Measurements from ENCODE around the gene FYB1.

DNA sequence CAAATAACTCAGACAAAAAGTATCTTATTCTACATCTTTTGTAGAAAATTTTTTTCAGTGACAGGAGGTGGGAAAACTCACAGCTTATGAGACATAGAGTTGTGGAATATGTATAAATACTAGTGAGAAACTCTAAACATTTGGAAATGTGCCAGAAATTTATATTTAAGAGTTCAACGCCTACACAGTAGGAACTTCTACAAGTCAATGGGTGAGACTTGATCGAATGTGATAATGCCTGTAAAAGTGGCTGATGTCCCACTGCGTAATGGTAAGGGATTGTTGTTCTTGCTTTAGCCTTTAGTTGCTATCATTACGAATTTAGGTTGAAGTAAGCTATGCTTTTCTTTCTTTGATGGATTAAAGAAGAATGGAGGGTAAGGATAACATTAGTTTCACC lies 105.2 kb downstream of the FYB1 start:
- no peak for TF ChIP-seq FOXP2 (optimal IDR thresholded peaks at IDR 0.05; ENCODE audit: control extremely low read depth, extremely low read length, insufficient read depth)
- no peak for TF ChIP-seq EZH2 (IDR thresholded peaks at IDR 0.05)
